CD14-positive monocyte (primary cell): Measurements from ENCODE around the gene PSMD1. TPM values are rescaled to one million over a fixed set of nuclear protein-coding genes. Genes with fewer than 3 reads are reported as not detected.

ENCODE experiments used
- DNase-seq, 3 donors: peaks; one replicate each; pipeline ENCODE4 v3.0.0-alpha.2; 2011 to 2022
- H2AFZ ChIP-seq: 2 replicates; pipeline ENCODE4 v1.6.0; 2012; ENCODE audit warnings: mild to moderate bottlenecking, low read depth, low read length, inconsistent platforms; ENCODE audit not compliant: insufficient read depth, poor library complexity, severe bottlenecking
- H3K27ac ChIP-seq, 2 donors: 1 replicate in 1 of 2; 2 replicates in 1 of 2; pipeline ENCODE4 v1.5.1; 2012 to 2013; ENCODE audit warnings: low read length in 2 of 2, control low read depth in 1 of 2, inconsistent platforms in 1 of 2, low read depth in 1 of 2, mild to moderate bottlenecking in 1 of 2
- H3K27me3 ChIP-seq, 2 donors: one replicate each; pipeline versions ENCODE4 v1.6.0 to v1.6.1; 2011 to 2013; ENCODE audit warnings: low read length in 2 of 2; ENCODE audit not compliant: control insufficient read depth in 2 of 2, insufficient read depth in 2 of 2
- H3K36me3 ChIP-seq, 2 donors: replicated peaks in 1 of 2; 1 replicate in 1 of 2; 2 replicates in 1 of 2; pipeline versions ENCODE4 v1.5.1 to v1.6.1; 2012 to 2013; ENCODE audit warnings: low read length in 2 of 2, control low read depth in 1 of 2, inconsistent platforms in 1 of 2, mild to moderate bottlenecking in 1 of 2; ENCODE audit not compliant: insufficient read depth in 2 of 2, control insufficient read depth in 1 of 2
- H3K4me1 ChIP-seq, 2 donors: 1 replicate in 1 of 2; 2 replicates in 1 of 2; pipeline versions ENCODE4 v1.5.1 to v1.6.1; 2012 to 2013; ENCODE audit warnings: low read length in 2 of 2, control low read depth in 1 of 2, inconsistent platforms in 1 of 2, mild to moderate bottlenecking in 1 of 2, moderate library complexity in 1 of 2; ENCODE audit not compliant: insufficient read depth in 2 of 2, control insufficient read depth in 1 of 2
- H3K4me2 ChIP-seq: replicated peaks from 2 replicates; pipeline ENCODE3; 2012; ENCODE audit warnings: low read length, moderate library complexity, mild to moderate bottlenecking; ENCODE audit not compliant: poor library complexity, severe bottlenecking; ENCODE audit errors: extremely low read depth
- H3K4me3 ChIP-seq, 3 experiments: fragments of 200-600 bp in 1 of 3; sonication (generic) in 1 of 3; replicated peaks in 1 of 3; 1 replicate in 2 of 3; 2 replicates in 1 of 3; pipeline ENCODE4 v1.5.1; 2011 to 2013; ENCODE audit warnings: low read length in 3 of 3, mild to moderate bottlenecking in 3 of 3, control low read depth in 2 of 3, low read depth in 2 of 3, inconsistent platforms in 1 of 3, moderate library complexity in 1 of 3
- H3K79me2 ChIP-seq: 2 replicates; pipeline ENCODE4 v1.6.0; 2012; ENCODE audit warnings: mild to moderate bottlenecking, control low read depth, inconsistent platforms, low read length, moderate library complexity; ENCODE audit not compliant: insufficient read depth
- H3K9ac ChIP-seq: 2 replicates; pipeline ENCODE4 v1.6.0; 2017; ENCODE audit warnings: low read length, mild to moderate bottlenecking; ENCODE audit not compliant: insufficient read depth, poor library complexity, severe bottlenecking
- H3K9me3 ChIP-seq, 2 donors: replicated peaks in 1 of 2; 1 replicate in 1 of 2; 2 replicates in 1 of 2; pipeline versions ENCODE4 v1.5.1 to v1.6.1; 2012 to 2013; ENCODE audit warnings: low read length in 2 of 2, control low read depth in 1 of 2; ENCODE audit not compliant: control insufficient read depth in 1 of 2, insufficient read depth in 1 of 2
- H4K20me1 ChIP-seq: 2 replicates; pipeline ENCODE4 v1.6.0; 2012; ENCODE audit warnings: mild to moderate bottlenecking, low read length, control low read depth, moderate library complexity; ENCODE audit not compliant: insufficient read depth
- H3K27ac Mint-ChIP-seq, 7 donors: one replicate each; pipeline ENCODE4 v1.8.0; 2020; ENCODE audit warnings: mild to moderate bottlenecking in 7 of 7, mixed read lengths in 7 of 7, moderate library complexity in 6 of 7, inconsistent platforms in 2 of 7
- H3K27me3 Mint-ChIP-seq, 3 donors: one replicate each; pipeline ENCODE4 v1.8.0; 2021 to 2022; ENCODE audit warnings: low read depth in 3 of 3, mild to moderate bottlenecking in 3 of 3, mixed read lengths in 3 of 3, moderate library complexity in 3 of 3, inconsistent platforms in 1 of 3
- H3K36me3 Mint-ChIP-seq, 2 donors: one replicate each; pipeline ENCODE4 v1.8.0; 2020; ENCODE audit warnings: mixed read lengths in 2 of 2, inconsistent platforms in 1 of 2, mild to moderate bottlenecking in 1 of 2
- H3K4me1 Mint-ChIP-seq: one replicate; pipeline ENCODE4 v1.8.0; 2020; ENCODE audit warnings: mild to moderate bottlenecking, mixed read lengths
- H3K4me3 Mint-ChIP-seq, 2 donors: one replicate each; pipeline ENCODE4 v1.8.0; 2020; ENCODE audit warnings: mild to moderate bottlenecking in 2 of 2, mixed read lengths in 2 of 2, moderate library complexity in 1 of 2
- H3K9me3 Mint-ChIP-seq, 7 donors: one replicate each; pipeline ENCODE4 v1.8.0; 2020 to 2022; ENCODE audit warnings: mixed read lengths in 7 of 7, mild to moderate bottlenecking in 6 of 7, moderate library complexity in 6 of 7, inconsistent platforms in 2 of 7
- CTCF ChIP-seq: fragments of 200-600 bp; IDR thresholded peaks from one replicate; pipeline ENCODE4 v1.8.0; 2022; ENCODE audit warnings: antibody characterized with exemption, mild to moderate bottlenecking
- WGBS: methylation state at CpG from one replicate; pipeline ENCODE4 v1.1.5; 2013; ENCODE audit warnings: missing lambda C conversion rate; ENCODE audit not compliant: insufficient coverage; 5-methylcytosine and 5-hydroxymethylcytosine counted together
- intact Hi-C, 2 donors: fragments of 100-400 bp; cut with micrococcal nuclease; formaldehyde crosslinking; loops; one replicate each; pipeline versions ENCODE4 v1.15.0 to v1.15.1; 2023
- polyA plus RNA-seq, 3 donors: library from polyadenylated mRNA; depleted of rRNA in 1 of 3; unstranded in 2 of 3; stranded (reverse) in 1 of 3; fragments of 300-500 nt in 2 of 3; fragments of >200 nt in 1 of 3; fragmentation: Illumina TruSeq in 2 of 3; gene quantifications; 1 replicate in 2 of 3; 2 replicates in 1 of 3; pipeline ENCODE4 v1.2.3, GENCODE V29; 2012 to 2021

Gene PSMD1
- polyA plus RNA-seq, 3 donors: 23.5 to 53.9 (median 37.7) TPM

- WGBS: no CpG with 5 or more reads among the region's 2 CpGs
- H3K36me3 Mint-ChIP-seq: no peaks in the 10 kb centered on the region
- no peak overlapping the region for H3K4me3 Mint-ChIP-seq
Observed at GRCh38 chr2:231211486-231211885, 154.8 kb downstream of the PSMD1 start.

GRCh38 chr2:231212329-231212845 is 155.7 kb downstream of the PSMD1 start:
- 80% methylated on average over 5 of the region's 6 CpGs for WGBS
- no peaks in the 10 kb centered on the region for H3K4me1 Mint-ChIP-seq
- no peaks in the 10 kb centered on the region for H3K9me3 Mint-ChIP-seq
- no peaks in the 10 kb centered on the region for H3K36me3 Mint-ChIP-seq
- no peak overlapping the region for H3K4me2 ChIP-seq
- no peaks in the 10 kb centered on the region for H4K20me1 ChIP-seq
- no peaks in the 10 kb centered on the region for H3K4me1 ChIP-seq
- intact Hi-C loops: no loop called here
- no peaks in the 10 kb centered on the region for H3K36me3 ChIP-seq
- H3K4me3 ChIP-seq: no peak overlapping the region
- no peak overlapping the region for H3K27ac ChIP-seq
- no peak overlapping the region for H2AFZ ChIP-seq
- H3K79me2 ChIP-seq: no peaks in the 10 kb centered on the region
- H3K4me3 Mint-ChIP-seq: no peak overlapping the region
- H3K9ac ChIP-seq: no peak overlapping the region
- no peak for DNase-seq
- peaks cover 1 to 3% (median 2%) of the 10 kb centered on the region in 3 donors for H3K27me3 Mint-ChIP-seq
- TF ChIP-seq CTCF: no peak
- H3K27ac Mint-ChIP-seq: no peak overlapping the region
- H3K27me3 ChIP-seq: no peaks in the 10 kb centered on the region
- no peaks in the 10 kb centered on the region for H3K9me3 ChIP-seq

More at GRCh38 chr2:231211486-231211885, 154.8 kb downstream of the PSMD1 start:
- Histone ChIP-seq H3K9me3 (no peaks in the 10 kb centered on the region), H3K4me3 (no peak overlapping the region), H4K20me1 (no peaks in the 10 kb centered on the region), H3K79me2 (no peaks in the 10 kb centered on the region), H3K4me2 (no peak overlapping the region), H3K4me1 (no peaks in the 10 kb centered on the region), H3K9ac (no peak overlapping the region), H3K27ac (no peak overlapping the region), H2AFZ (no peak overlapping the region), H3K36me3 (no peaks in the 10 kb centered on the region), H3K27me3 (no peaks in the 10 kb centered on the region)
- DNase-seq: no peak
- H3K27ac Mint-ChIP-seq: no peak overlapping the region
- intact Hi-C loops: no loop called here
- H3K4me1 Mint-ChIP-seq: no peaks in the 10 kb centered on the region
- H3K27me3 Mint-ChIP-seq: peaks cover 0 to 3% (median 1%) of the 10 kb centered on the region in 3 donors
- no peak for TF ChIP-seq CTCF
- no peaks in the 10 kb centered on the region for H3K9me3 Mint-ChIP-seq
